Stimulated activated CD4-positive, alpha-beta T cell treated with anti-CD3 and anti-CD28 coated beads, Interleukin-15, amount 100 ng/mL, for 1 hour (primary cell): ENCODE results near the gene LRRC8E.
"Not testable (repeated sequence)": the region's sequence is repeated elsewhere in the genome, so short reads cannot be mapped to it uniquely, and the experiment has no call there.

ENCODE experiments used
- DNase-seq, 2 donors: peaks; one replicate each; pipeline ENCODE4 v3.0.0-alpha.2; 2020; ENCODE audit warnings: low read depth in 1 of 2, low spot score in 1 of 2

Gene LRRC8E

DNA sequence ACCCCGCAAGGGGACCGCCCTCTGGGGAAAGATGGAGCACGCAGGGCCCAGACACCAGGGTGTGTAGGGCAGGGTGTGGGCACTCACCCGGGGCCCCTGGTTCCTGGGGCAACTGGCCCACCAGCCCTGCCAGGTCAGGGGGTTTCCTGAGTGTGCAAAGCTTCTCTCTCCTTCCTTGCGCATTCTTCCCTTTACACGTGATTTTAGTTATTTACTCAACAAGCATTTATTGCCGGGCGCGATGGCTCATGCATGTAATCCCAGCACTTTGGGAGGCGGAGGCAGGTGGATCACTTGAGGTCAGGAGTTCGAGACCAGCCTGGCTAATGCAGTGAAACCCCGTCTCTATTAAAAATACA lies 34.6 kb upstream of the LRRC8E start:
- no peak for DNase-seq

DNA sequence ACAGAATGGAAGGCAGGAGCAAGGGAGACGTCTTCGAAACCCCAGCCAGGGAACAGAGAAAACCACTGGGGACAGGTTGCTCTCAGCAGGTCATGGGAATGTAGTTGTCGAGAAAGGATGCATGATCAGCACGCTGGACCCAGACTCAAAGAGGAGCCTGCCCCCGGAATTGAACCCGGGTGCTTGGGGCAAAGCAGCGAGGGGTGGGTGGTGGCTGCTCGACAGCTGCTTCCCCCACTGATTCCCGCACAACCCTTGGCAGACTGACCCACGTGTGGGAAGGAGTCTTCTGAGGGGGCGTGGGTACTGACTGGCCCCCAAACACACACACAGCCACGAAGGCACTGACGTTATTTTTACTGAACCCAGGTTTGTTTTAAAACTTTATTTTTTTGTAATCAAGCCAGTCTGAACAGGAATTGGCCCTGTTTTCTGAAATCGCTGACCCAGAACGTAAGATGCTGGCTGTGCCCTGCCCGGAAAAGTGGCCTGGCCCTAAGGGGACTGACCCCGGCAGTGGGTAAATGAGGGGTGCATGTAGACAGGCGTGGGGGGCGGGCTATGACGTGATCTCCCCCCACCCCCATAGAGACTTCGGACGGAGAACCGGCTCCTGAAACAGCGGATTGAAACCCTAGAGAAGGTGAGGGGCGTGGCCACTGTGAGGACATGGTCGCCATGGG lies 32.7 kb upstream of the LRRC8E start:
- DNase-seq, result no peak

DNA sequence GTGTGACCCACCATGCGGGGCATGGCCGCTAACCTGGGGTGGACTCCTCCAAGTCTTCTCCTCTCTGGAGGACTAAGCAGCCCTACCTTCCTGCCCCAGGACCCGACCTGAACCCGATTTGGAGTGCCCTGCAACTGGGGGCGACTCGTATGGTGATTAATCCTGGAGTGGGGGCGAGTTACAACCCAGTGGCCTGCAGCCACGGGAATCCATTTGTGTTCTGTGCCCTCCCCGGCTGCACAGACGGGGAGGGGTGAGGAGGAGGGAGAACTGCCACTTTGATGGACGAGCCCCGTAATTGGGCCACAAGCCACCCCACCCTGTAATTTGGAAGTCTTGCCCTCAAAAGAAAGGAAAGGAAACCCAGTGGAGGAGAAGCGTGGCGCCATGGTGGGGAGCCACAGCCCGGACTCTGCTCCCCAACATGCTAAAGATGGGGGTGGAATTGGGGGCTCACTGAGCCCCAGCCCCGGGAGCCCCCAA lies 32.2 kb upstream of the LRRC8E start:
- no peak for DNase-seq

DNA sequence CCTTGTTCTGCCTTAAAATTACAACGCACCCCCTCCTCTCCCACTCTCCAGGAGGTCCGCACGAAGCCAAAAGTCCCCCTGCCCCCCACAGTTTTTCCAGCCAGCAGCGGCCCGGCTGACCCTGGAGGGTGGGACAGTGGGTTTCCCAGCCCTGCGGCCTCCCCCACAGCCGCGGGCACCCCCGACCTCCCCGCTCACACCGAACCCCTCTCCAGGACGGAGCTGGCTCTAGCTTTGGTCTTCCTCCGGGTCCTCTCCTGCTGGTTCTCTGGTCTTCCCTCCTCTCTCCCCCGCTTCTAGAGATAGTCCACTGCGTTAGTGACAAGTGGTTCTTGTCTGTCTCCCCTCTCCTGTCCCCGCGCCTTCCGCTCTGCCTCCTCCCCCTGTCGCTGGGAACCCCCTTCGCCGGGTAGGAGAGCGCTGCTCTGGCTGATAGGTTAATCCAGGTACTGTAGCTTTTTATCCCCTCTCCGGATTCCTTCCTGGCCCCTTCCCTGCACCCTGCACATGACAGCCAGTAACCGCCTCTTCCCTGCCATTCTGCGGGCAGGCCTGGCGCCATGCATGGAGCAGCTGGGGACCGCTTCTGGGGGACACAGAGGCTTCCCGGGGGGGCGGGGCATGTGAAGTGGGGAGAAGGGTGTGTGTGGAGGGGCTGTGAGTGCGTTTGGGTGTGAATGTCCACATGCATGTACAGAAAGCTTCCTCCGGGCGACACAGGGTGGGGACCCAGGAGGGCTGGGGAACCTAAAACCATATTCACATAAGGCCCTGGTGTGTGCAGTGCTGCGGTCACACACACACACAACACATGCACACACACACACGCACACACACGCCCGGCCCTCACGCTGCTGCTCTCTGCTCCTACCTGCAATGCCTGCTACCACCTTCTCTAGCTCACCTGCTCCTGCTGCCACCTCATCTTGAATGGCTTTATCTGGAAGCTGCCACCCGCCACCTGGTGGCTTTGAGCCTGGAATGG lies 31.3 kb upstream of the LRRC8E start:
- DNase-seq, result no peak

GRCh38 chr19:7857727-7858108 lies 30.6 kb upstream of the LRRC8E start:
- no peak for DNase-seq

- no peak for DNase-seq
These were observed 30.1 kb upstream of the LRRC8E start for GRCh38 chr19:7858109-7858770.

- DNase-seq, result not testable (repeated sequence)
These were observed 29.2 kb upstream of the LRRC8E start for GRCh38 chr19:7859087-7859486.

DNA sequence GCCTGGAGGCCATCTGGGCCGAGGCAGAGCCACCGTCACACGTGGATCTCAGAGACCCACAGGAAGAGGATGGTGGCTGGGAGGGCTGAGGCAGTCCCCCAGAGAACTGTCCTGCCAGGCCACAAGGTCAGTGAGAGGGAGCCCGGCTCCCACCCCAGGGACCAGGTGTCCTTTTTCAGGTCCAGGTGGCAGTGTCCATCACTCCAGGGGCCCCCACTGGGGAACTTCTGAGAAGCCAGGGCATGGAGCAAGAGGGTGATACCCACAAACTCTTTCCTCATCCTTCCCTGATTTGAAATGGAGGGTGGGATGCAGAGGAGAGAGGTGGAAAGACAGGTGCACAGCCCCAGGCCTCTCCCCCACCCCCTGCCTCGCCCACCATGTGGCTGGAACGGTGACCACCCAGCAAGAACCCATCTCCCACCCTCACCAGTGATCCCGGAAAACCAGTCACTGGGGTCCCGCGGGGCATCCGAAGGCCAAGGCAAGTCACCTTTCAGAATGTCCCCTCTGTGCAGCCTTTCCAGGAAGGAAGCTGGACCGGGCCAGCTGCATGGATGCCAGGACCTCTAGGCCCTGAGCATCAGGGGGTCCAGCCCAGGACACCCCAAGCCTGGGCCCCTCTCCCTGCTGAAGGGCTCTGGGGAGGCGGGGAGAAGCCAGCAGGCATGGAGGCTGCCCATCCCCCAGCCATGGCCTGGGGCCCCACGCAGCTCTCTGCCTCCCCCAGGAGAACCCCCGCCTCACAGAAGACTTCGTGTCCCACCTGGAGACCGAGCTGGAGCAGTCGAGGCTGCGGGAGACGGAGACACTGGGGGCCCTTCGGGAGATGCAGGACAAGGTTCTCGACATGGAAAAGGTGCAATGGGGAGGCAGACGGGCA lies 28.2 kb upstream of the LRRC8E start:
- no peak for DNase-seq

- DNase-seq, result no peak
These were observed 27.3 kb upstream of the LRRC8E start for GRCh38 chr19:7860714-7861618.

- no peak for DNase-seq
These were observed 26.5 kb upstream of the LRRC8E start for GRCh38 chr19:7861619-7862412.

DNA sequence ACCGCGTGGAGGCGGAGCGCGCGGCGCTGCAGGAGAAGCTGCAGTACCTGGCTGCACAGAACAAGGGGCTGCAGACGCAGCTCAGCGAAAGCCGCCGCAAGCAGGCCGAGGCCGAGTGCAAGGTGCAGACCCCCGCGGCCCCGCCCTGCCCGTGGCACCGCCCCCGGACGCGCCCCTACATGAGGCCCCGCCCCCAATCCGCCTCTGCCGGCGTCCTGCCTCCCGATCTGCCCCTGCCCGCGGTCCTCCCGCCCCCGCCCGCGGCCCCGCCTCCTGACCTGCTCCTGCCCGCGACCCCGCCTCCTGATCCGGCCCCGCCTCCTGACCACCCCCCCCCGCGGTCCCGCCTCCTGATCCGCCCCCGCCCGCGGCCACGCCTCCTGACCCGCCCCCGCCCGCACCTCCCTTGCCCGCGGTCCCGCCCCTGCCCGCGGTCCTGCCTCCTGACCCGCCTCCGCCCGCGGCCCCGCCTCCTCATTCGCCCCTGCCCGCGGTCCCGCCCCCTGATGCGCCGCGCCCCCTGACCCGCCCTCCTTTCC lies 25.8 kb upstream of the LRRC8E start:
- peak; percentile 56 to 60 for DNase-seq

DNA sequence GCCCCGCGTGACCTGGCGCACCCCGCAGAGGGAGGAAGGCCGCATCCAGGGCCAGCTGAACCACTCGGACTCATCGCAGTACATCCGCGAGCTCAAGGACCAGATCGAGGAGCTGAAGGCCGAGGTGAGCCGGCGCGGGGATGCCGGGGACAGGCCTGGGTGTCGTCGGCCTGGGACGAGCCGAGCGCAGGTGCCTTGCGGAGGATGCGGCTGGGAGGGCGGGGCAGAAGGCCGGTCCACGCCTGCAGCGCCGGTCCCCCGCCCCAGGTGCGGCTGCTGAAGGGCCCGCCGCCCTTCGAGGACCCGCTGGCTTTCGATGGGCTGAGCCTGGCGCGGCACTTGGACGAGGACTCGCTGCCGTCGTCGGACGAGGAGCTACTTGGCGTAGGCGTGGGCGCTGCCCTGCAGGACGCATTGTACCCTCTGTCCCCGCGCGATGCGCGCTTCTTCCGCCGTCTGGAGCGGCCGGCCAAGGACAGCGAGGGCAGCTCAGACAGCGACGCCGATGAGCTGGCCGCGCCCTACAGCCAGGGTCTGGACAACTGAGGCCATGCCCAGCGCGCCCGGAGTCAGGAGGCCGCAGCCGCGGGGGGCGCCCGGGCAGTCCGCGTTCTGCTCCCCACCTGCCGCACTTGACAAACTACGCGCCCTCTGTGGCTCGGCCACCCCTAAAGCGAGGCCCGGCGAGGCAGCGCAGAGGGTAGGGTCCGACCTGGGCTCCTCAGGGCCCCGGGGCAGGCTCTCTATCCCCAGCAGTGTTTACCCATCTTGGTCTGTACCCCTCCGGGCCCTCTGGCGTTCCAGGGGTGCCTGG lies 24.9 kb upstream of the LRRC8E start:
- no peak for DNase-seq

- no peak for DNase-seq
These were observed 24.2 kb upstream of the LRRC8E start for GRCh38 chr19:7863971-7864689.

DNA sequence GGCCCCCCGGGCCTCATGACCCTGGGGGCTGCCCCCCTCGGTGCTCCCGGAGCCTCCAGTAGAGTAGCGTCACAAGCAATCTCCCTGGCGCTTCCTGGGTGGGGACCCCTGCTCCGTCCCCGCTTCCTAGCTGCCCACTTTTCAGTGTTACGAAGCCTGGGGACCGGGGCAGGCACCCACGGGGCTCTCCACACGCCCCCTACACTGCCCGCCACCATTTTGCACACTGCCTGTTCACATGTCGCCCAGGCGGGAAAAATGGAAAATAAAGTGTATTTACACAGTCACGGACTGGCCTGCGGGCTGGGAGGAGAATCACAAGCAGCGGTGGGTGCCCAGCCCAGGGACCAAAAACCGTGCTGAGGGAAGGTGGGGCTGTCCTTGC lies 23.6 kb upstream of the LRRC8E start:
- DNase-seq, result no peak

DNA sequence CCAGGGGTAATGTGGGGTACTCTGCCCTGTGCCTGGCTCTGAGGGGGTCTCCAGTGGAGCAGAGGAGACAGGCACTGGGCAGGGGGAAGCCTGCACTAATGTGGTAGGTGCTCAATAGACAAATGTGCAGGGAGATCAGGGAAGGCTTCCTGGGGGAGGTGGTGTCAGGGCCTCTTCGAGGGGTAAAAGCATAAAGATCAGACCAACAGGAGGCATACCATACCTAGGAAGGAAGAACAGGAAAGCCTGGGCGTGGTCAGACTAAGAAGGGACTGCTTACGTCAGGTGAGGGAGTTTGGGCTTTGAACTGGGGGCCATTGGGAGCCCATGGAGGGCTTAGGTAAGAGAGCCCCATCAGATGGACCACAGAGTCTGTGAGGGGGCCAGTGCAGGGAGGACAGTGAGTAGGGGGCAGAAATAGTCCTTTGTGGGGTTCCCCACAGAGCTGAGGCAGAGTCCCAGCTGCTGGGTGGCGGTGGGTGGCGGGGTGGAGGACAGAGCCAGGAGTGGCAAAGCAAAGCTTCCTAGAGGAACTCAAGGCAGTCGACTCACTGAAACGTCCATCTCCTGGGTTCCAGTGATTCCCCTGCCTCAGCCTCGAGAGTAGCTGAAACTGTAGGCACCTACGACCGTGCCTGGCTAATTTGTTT lies 22.9 kb upstream of the LRRC8E start:
- DNase-seq, result no peak

DNA sequence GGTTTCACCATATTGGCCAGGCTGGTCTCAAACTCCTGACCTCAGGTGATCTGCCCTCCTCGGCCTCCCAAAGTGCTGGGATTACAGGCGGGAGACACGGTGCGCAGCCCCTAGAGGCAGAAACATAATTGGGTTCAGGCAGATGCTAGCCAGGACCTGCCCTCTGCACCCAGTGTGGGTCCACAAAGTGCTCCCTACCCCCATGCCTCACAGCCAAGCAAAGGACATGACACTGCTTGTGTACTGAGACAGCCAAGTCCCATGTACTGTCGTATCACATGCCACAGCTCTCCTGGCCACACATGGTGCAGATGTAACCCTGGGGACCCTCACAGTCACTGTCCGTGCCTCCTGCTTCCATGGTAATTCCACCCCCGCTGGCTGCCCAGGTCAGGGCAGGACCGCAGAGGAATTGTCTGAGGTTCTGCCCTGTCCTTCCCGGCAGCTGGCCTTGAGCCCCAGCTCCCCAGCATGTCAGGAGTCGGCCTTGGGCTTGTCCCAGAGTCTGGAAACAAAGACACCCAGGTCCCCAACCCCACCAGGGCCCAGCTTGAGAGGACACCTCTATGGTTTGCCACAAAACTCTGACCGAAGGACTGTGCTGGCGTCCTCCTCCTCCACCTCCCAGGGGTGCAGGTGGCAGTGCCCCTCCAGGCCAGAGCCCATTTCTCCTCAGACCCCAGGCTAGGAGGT lies 21.8 kb upstream of the LRRC8E start:
- DNase-seq, result no peak
